NCI-H526 treated with DMSO at 0.1 percent for 48 hours (cell line): Measurements from ENCODE around the gene C8A.

Experiments used
- DNase-seq: peaks from one replicate; lab custom pipeline; 2025; lab: John Stamatoyannopoulos, UW

Gene C8A

DNA sequence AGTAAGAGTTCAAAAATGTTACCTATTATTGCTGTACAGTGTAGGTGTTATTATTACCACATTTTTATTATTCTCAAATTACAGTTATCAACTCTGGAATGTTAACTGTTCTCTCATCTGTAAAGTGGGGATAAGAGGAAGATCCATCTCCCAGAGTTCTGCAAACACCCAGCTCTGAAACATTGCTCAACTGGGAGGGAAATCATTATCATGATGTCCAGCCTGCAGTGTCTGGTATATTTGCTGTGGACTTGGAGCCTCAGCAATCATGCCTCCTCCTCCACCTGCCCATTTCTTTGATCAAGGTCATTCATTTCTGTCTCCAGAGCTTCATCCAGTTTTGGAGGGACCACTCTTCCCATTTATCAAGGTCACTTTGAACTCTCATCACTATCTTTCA, 39.4 kb downstream of the C8A start:
- DNase-seq: no peak

DNA sequence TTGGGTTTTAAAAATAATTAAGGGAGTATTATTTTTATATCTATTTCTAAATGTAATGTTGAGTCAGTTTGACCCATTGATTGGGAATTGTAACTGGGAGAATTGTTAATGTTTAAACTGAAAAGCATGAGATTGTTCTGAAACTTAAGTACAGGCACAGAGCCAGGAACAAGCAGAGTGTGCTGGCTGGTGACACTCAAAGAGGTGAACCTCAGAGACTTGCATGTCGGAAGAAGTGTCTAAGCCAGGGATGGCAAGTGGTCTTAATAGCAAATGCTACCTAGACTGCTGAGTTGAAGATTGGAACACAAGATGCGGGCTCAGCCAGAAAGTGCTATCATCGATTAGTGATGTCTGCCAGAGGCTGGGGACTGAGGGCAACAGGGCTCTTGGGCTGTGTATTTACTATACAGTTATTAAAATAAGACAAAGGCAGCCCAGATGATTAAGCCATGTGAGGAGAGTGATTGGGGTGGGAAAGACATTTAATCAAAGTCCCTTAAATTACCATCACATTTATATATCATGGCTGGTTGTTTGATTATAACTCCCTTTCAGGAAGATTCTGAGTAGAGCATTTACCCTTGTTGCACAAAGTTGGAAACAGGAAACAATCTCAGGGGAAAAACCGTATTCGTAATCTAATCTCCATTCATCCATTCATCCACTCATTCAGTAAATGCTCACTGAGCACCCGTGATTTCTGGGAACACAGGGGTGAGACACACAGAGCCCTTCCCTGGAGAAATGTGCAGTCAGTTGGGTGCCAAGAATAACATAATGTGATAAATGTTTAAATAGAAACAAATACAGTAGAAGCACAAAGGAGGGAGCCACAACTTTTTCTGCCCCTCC, 42.8 kb downstream of the C8A start:
- no peak for DNase-seq

DNA sequence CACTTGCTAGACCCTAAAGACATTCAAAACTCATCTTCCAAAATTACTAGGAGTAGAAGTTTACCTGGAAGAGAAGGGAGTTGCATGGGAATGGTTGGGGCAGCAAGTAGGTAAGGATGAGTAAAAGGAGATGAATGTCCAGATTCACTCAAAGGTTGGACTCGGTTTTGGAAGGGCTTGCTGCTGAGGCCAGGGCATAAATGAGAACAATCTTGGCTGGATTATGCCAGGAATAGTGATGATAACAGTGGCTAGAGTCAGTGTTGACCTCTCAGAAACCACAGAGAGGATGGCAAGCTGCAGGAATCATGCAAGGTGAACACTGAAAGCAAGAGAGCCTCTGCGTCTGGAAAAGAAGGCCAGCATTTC, 43.4 kb downstream of the C8A start:
- DNase-seq: no peak

DNA sequence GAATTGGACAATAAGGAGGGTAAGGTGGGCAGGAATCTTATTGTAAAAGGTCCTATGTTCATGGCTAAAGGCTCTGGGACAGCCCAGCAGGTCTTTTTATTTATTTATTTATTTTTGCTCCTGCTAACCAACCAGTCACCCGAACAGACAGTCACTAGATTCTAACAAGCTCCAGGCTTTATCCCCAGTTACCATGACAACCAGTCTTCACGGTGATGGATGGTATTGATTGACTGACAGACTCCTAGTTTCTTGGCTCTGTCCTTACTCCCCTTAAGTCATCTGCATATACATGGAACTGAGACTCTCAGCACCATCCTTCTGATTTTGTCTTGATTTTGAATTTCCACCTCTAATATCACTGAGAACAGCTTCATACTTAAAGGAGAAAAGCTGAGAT, 44.3 kb downstream of the C8A start:
- no peak for DNase-seq

DNA sequence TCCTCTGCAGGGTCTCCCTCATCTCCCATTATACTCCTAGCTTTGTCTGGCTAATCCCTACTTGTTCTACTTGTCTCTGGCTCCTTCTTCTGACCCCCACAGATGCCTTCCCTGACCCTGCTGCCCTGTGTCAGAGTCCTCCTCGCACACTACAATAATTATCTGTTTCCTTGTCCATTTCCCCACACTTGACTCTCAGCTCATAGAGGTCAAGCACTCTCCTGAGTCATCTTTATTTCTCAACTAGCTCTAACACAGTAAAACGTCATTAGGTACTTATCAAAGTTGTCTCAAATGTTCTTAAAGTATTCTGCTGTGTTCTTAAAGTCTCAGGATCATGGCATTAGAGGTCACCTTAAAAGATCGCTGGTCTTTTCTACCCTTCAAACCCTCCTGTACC, 47.1 kb downstream of the C8A start:
- no peak for DNase-seq

DNA sequence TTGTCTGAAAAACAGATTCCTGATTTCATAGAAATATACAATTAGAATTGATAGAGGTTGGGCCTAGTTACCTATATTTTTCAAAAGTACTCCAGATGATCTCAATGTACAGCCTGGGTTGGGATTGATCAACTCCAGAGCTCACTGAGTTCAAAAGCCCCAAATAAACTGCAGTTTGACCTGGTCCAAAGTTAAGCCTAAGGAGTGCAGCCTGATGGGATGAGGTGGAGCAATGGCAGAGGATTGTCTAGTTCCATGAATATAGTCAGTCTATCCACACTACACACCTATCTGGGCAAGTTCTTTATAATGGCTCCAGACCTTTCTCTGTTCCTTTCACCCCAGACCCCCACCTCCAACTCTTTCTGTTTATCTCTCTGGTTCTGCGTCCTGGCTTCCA, 49.2 kb downstream of the C8A start:
- no peak for DNase-seq

DNA sequence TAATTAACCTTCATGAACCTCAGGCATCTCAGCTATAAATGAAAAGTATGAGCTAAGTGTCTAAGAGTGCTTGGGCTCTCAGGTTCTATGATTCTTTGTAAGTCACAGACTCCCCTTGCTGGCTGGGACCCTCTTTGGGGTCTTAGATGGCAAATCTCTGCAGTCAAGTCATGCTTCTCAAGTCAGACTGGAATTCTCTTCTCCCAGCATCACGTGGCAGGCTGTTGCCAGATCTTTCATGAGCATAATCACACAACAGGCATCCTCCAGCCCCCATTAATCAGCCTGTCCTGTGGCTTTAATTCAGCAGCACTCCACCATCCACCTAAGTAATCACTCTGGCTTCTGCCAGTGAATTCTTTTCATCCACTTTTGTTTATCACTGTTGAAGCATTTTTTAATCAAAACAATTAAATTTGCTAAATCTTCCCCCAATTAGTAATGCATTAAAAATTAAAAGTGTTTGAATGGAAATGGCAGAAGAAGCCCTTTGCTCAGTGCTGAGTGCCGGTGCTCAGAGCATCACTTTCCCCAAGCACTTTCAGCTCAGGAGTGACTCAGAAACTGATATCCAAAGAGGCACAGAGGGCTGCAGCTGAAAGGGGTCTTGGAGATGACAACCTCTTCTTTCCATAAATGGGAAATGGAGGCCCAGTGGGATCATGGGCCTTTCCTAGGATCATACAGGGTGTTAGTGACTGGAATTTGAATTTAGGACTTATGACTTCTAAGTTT, 50.2 kb downstream of the C8A start:
- no peak for DNase-seq

DNA sequence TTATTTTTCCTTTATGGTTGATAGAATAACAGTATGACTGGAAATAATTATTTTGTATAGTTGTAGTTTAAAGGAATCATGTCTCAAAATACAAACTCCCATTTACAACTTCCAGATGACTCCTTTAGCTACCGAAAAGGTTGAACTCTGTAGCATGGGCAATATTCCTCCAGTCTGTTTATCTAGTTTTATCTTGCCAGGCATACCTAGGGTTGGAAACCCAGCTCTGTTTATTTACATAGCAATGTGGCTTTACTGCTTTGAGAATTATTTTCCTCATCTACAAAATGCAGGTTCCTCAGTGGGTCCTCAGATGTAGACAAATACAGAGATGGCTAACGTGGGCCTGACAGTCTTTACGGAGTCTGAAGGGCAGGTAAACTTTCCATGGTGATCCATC, 51.1 kb downstream of the C8A start:
- DNase-seq: no peak

DNA sequence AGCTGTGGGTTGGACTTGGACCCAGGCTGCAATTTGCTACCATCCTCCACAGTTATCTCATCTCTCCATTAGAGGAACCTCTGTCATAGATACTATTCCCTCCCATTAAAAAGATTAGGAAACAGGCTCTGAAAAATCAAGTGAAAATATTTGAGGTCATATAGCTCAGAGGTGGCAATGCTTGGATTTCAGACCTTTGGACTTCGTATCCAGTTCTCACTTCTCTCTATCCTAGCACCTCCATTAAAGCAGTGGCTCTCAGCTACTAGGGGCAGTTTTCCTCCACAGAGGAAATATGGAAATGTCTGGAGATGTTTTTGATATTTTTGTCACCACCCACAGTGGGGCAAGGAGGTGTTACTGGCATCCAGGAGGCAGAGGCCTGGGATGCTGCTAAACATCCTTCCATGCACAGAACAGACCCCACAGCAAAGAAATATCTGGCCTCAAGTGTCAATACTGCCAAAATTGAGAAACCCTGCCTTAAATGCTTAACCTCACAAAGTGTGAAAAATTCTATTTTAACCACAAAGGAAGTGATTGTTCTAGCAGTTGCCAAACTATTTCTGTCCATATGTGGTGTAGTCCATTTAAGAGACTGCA, 54.1 kb downstream of the C8A start:
- no peak for DNase-seq

DNA sequence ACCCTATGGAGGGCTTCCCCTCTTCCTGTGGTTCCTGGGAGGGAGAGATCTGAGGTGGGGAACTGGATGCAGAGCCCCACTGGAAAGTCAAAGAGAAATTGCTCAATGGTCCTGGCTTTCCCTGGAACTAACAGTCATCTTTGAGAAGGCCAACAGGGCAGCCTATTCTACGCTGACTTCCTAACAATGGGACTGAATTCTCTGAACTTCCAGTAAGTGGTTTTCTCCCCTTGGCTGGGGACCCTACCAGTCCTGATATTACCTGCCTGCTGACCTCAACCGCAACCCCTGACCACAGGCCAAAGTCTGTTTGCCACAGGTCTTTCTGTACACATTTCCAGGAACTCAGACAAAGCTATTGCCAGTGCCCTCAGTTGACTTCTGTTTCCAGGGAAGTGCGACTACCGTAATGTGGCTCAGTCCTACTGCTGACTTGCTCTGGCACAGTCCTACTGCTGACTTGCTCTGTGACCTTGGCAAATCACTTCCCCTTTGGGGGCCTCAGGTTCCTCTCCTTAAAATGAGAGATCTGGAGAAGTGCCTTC, 55.9 kb downstream of the C8A start:
- DNase-seq: no peak

DNA sequence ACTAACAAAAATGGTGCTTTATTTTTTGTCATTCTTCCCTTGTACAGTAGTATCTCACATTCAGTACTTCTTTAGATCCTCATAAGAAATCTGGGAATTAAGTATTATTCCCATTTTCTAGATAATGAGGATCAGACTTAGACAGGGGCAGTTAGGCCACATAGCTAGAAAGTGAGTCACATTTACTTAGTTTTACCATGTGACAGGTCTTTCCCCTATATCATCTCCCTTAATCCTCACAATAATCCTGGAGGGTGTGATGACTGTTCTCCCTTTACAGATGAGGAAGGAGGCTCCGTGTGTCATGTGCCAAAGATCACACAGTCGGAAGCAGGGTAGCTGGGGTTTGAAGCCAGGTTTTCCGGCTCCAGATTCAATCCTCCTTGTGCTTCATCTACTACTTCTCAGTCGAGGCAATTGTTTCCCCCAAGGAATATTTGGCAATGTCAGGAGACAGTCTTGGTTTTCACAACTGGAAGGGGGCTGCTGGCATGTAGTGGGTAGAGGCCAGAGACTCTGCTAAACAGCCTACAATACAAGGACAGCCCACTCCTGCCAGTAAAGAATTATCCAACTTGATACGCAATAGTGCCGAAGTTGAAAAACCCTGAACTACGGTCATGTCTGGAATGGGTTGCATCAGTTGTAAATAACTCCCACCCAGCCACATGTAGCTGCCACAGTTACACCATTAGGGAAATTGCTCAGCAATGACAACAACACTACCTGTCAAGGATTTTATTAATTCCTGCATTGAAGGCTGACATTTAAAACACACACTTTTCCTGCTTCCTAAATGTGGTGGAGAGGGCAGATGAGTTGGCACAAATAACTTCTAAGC, 56.7 kb downstream of the C8A start:
- no peak for DNase-seq

DNA sequence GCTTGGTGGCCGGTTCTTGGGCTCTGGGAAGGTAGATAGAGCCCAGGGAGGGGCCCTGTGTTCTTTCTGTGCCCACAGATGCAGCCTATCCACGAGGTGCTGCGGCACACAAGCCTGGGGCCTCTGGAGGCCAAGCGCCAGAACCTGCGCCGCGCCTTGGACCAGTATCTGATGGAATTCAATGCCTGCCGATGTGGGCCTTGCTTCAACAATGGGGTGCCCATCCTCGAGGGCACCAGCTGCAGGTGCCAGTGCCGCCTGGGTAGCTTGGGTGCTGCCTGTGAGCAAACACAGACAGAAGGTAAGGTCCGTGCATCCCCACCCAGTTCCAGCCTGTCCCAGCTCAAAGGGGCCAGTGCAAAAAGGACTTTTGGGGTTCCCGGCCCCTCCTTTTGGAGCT, 57.7 kb downstream of the C8A start:
- no peak for DNase-seq

DNA sequence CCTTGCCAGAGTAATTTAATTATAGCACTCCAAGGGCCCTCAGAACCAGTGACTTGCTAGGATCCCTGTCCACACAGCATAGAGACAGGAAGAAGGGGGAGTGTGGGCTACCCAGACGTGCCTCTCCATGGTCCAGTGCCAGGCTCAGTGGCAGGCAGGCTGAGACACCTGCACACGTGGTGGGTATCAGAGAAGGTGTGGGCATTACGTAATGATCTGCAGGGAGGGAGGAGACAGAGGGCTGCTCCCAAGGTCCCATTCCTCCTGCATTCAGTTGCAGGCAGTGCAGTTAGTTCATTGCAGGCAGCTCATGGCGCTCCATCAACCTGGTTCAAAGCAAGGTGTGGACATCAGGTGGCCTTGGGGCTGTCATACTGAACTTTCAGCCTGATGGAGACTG, 61.4 kb downstream of the C8A start:
- no peak for DNase-seq

DNA sequence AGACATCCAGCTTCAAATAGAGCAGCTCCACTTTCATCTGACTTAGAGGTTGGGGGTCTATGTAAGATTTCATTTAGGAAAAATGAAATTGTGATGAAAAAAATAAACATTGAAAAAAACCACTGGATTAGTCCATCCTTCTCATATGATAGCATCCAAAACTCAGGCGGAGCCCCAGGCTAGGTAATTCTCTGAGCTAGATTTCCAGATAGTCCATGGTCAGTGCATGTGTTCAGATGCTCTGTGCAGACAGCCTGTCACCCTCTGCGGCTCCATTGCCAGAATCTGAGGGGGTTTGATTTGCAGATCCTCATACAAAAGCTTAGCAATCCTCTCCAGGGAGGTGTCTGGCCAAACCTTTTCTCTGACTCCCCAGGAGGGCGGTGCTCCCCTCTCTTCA, 62.0 kb downstream of the C8A start:
- DNase-seq: no peak

DNA sequence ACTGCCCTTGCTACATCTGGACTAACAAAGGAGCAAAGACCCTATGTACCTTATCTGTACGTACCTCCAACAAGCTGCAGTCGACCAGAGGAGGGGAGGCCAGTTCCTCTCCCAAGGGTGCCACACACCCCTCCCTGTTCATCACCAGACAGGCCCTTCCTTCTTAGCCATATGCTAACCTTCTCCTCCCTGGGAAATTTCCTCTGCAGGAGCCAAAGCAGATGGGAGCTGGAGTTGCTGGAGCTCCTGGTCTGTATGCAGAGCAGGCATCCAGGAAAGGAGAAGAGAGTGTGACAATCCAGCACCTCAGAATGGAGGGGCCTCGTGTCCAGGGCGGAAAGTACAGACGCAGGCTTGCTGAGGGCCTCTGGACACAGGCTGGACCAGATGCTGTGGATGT, 62.8 kb downstream of the C8A start:
- no peak for DNase-seq

DNA sequence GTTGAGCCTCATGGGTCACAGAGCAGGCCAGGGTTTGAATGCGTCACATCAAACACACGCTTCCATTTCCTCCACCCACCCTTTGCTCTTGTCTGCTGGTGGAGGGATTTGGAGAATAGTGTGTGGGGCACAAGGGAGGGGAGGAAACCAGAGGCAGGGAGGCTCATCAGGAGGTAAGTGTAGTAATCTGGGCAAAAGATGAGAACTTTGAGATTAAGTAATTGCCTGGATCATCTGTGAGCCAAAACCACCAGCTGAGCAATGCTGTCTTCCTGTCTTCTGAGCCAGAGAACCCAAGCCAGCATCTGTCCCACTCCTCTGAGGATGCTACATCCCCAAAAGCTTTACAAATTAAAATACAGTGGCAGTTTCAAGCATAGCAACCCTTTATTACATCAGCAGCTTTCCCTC, 66.0 kb downstream of the C8A start:
- DNase-seq: no peak

DNA sequence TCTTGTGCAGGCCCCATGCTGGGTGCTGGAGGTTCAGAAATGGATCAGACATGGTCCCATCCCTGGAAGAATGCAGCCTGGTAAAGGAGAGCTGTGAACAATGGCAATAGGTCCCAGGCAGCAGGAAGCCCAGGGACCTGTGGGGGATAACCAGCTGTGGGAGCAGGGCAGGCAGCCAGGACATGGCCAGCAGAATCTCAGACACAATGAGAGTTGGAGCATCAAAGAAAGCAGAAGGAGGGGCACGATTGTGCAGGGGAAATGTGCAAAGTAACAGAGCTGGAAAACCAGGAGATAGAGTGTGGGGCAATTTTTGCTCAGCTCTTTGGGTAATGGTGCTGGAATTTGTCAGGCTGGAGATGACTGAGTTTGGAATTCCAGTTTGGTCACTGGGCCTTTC, 66.9 kb downstream of the C8A start:
- DNase-seq: no peak

DNA sequence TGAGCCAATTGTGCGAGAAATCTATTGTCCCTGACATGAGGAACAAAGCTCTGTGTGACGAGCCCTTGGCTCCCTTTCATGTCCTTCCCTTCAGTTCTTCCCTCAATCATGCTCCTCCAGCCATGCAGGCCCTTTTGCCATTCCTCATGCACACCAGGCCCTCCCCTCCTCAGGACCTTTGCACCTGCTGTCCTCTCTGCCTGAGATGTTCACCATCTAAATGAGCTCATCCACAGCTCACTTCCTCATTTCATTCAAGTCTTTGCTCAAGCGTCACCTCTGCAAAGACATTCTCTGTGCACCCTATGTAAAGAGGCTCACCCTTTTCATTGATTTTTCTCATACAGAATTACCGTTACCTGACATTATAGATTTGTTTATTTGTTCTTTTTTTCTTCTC, 67.5 kb downstream of the C8A start:
- DNase-seq: no peak

DNA sequence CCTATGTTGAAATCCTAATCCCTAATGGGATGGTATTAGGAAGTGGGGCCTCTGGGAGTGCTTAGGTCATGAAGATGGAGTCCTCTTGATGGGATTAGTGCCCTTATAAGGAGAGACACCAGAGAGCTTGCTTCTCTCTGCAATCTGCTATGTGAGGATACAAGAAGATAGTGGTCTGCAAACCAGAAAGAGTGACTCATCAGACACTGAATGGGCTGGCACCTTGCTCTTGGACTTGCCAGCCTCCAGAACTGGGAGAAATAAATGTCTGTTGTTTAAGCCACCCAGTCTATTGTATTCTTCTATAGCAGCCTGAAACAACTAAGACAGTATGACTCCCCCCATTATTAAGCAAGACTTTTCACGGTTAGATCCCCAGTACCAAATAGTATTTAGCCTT, 67.9 kb downstream of the C8A start:
- no peak for DNase-seq

DNA sequence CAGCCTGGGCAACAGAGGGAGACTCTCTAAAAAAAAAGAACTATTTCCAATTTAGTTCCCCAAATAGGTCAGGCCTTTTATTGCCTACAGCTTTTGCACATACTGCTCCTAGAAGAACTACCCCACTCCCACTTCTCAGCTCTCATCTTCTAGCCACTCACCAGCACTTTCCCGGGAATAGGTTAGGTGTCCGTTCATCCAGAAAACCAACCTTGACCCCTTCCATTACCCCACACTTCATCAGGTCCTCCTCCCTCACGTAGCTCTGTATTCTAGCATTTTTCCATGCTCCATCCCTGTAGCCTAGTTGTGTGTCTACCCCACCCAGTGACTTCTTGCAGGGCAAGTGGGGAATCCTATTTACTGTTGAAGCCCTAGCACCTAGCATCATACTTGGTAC, 68.6 kb downstream of the C8A start:
- DNase-seq: no peak

DNA sequence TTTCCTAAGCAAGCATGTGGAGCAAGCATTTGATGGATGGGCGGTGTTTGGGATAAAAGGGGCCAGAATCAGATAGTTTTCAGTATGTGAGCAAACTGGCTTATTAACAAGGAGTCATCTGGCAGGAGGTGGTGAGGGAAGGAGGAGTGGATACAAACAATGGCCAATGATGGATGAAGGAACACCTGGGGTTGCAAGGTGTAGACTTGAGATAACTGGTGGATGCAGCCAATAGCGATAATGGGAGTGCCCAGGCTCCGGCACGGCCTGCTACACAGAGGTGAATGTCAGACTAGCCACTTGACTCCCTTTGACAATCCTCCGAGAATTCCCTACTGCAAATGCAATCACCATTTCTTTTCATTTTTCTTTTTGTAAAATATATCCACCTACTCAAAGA, 69.5 kb downstream of the C8A start:
- DNase-seq: no peak

DNA sequence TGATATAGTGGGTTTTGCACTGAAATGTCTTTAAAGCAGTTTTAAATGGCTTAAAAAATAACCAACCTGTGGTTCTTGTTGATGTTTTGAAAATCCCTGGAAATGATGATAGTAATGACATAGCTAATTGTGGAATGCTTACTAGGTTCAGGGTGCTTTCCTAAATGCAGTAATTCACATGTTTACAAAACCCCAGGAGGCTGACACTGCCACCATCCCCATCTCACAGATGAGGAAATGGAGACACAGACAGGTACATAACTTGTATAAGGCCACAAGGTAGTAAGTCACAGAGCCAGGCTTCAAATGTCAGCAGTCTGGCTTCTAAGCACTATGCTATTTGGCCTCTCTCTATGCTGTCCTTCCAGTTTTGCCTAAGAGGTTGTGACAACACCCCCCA, 70.6 kb downstream of the C8A start:
- DNase-seq: no peak
